Lower leg skin (tissue), 3 donors: ENCODE data around the gene TCF7L2.

Source experiments
- CTCF ChIP-seq, 3 donors: fragments of 450-650 bp; IDR thresholded peaks; one replicate each; pipeline ENCODE4 v1.5.1; 2016; ENCODE audit warnings: antibody characterized with exemption in 3 of 3, mild to moderate bottlenecking in 3 of 3, moderate library complexity in 2 of 3
- POLR2A ChIP-seq, 2 donors: fragments of 450-650 bp; IDR thresholded peaks; one replicate each; pipeline ENCODE4 v1.6.1; 2016 to 2017; ENCODE audit warnings: antibody characterized with exemption in 2 of 2, mild to moderate bottlenecking in 1 of 2, moderate library complexity in 1 of 2

- no peak for TF ChIP-seq CTCF (IDR thresholded peaks at IDR 0.05)
- no peak for TF ChIP-seq POLR2A (IDR thresholded peaks at IDR 0.05)
These were observed 76.6 kb downstream of the TCF7L2 start for GRCh38 chr10:113026679-113027078.
